ENCODE measurements around the gene FBXL19. TPM values are rescaled to one million over a fixed set of nuclear protein-coding genes. Genes with fewer than 3 reads are reported as not detected.

FBXL19 gene
- total and polyA plus RNA-seq, 2 of the 13 experiments (the other 11 are each of a cell fraction or from before 2014, with no cell fraction given): 6.0 to 13.7 TPM

GRCh38 chr16:30957456-30958174 is 34.2 kb downstream of the FBXL19 start, which contains the start of gene SETD1A (continued):
- TF ChIP-seq TSC22D2 (CRISPR knock-in tag; IDR thresholded peaks at IDR 0.05; ENCODE audit: borderline replicate concordance): no peak; the same call in 1 of the 2 replicates
- TF ChIP-seq ZHX2 (IDR thresholded peaks at IDR 0.05; ENCODE audit: low read depth): peak; percentile 76
- TF ChIP-seq ZHX2 (CRISPR knock-in tag; IDR thresholded peaks at IDR 0.05; ENCODE audit: borderline replicate concordance): no peak; the same call in 1 of the 2 replicates
- peak; percentile 95; the same call in 1 of the 2 replicates for TF ChIP-seq ZNF703 (CRISPR knock-in tag; IDR thresholded peaks at IDR 0.05; ENCODE audit: borderline replicate concordance)
- TF ChIP-seq ZNF646 (CRISPR knock-in tag; IDR thresholded peaks at IDR 0.05): no peak
- peak; percentile 55 for TF ChIP-seq TAF1 (CRISPR knock-in tag; IDR thresholded peaks at IDR 0.05)
- TF ChIP-seq MTF2 (CRISPR knock-in tag; IDR thresholded peaks at IDR 0.05; ENCODE audit: borderline replicate concordance): no peak
- TF ChIP-seq IKZF1 (IDR thresholded peaks at IDR 0.05): no peak
- no peak for TF ChIP-seq ZNF850 (CRISPR knock-in tag; conservative IDR thresholded peaks at IDR 0.05)
- peak; percentile 45; the same call in 1 of the 2 replicates for TF ChIP-seq ATF7-NPFF (CRISPR knock-in tag; IDR thresholded peaks at IDR 0.05; ENCODE audit: low read depth)
- peak; percentile 89; the same call in 1 of the 2 replicates for TF ChIP-seq IRF9 (CRISPR knock-in tag; IDR thresholded peaks at IDR 0.05; ENCODE audit: borderline replicate concordance)
- TF ChIP-seq MYC (CRISPR knock-in tag; IDR thresholded peaks at IDR 0.05; ENCODE audit: borderline replicate concordance): peak; percentile 61; the same call in 1 of the 2 replicates
- no peak for TF ChIP-seq TRAFD1 (CRISPR knock-in tag; IDR thresholded peaks at IDR 0.05; ENCODE audit: borderline replicate concordance)

All from HepG2 (cell line).